SK-N-MC (cell line): ENCODE results near the gene CLTA.

ENCODE experiments used
- DNase-seq: peaks from one replicate; pipeline ENCODE4 v3.0.0-alpha.2; 2011; ENCODE audit warnings: low read depth, low spot score
- H3K27ac ChIP-seq: fragments of 200-600 bp; sonication (generic); 2 replicates; pipeline ENCODE4 v1.5.1; 2016; ENCODE audit warnings: mixed run types
- H3K36me3 ChIP-seq: fragments of 200-600 bp; sonication (generic); 2 replicates; pipeline ENCODE4 v1.6.1; 2017; ENCODE audit warnings: antibody characterized with exemption, low read length, mixed read lengths; ENCODE audit not compliant: insufficient read depth
- H3K4me3 ChIP-seq: fragments of 200-600 bp; sonication (generic); 2 replicates; pipeline ENCODE4 v1.5.1; 2016
- H3K9ac ChIP-seq: fragments of 200-600 bp; sonication (generic); 2 replicates; pipeline ENCODE4 v1.8.0; 2017; ENCODE audit warnings: mixed run types, mixed read lengths; ENCODE audit not compliant: insufficient read length
- H3K9me3 ChIP-seq: fragments of 200-600 bp; sonication (generic); 2 replicates; pipeline ENCODE4 v1.6.1; 2017; ENCODE audit warnings: low read depth, mild to moderate bottlenecking, antibody characterized with exemption, low read length, moderate library complexity, mixed read lengths
- EZH2 ChIP-seq: fragments of 200-600 bp; sonication (generic); IDR thresholded peaks from one replicate; pipeline ENCODE4 v1.6.1; 2017; ENCODE audit warnings: antibody characterized with exemption
- FOXP2 ChIP-seq: optimal IDR thresholded peaks from 2 replicates; pipeline ENCODE3; 2011; ENCODE audit warnings: mild to moderate bottlenecking, moderate library complexity; ENCODE audit not compliant: insufficient read depth; ENCODE audit errors: extremely low read length, control extremely low read depth
- POLR2AphosphoS5 ChIP-seq: IDR thresholded peaks from 2 replicates; pipeline ENCODE4 v1.6.1; 2012; ENCODE audit warnings: mild to moderate bottlenecking, low read depth, low read length, borderline replicate concordance

The CLTA gene

GRCh38 chr9:36208521-36209253, 18.0 kb downstream of the CLTA start:
- DNase-seq = no peak
- Histone ChIP-seq H3K9me3 (no peaks in the 10 kb centered on the region), H3K27ac (no peak overlapping the region), H3K9ac (no peak overlapping the region), H3K36me3 (peaks cover 95% of the 10 kb centered on the region), H3K4me3 (no peak overlapping the region)
- TF ChIP-seq POLR2AphosphoS5 (no peak), FOXP2 (no peak), EZH2 (no peak)

GRCh38 chr9:36210722-36211121, 20.0 kb downstream of the CLTA start:
- Histone ChIP-seq H3K36me3 (peaks cover 87% of the 10 kb centered on the region), H3K4me3 (no peak overlapping the region), H3K9me3 (no peaks in the 10 kb centered on the region), H3K9ac (no peak overlapping the region), H3K27ac (0 out of 2 replicates have a peak overlapping the region, but pooled peaks have one; percentile 17)
- DNase-seq = no peak
- no peak for TF ChIP-seq EZH2
- no peak for TF ChIP-seq FOXP2
- no peak for TF ChIP-seq POLR2AphosphoS5

- H3K9ac ChIP-seq = no peak overlapping the region
- no peak overlapping the region for H3K27ac ChIP-seq
- no peak for TF ChIP-seq POLR2AphosphoS5
- no peak for TF ChIP-seq EZH2
- no peak for TF ChIP-seq FOXP2
- H3K4me3 ChIP-seq = no peak overlapping the region
- H3K9me3 ChIP-seq = no peaks in the 10 kb centered on the region
- no peak for DNase-seq
- peaks cover 82% of the 10 kb centered on the region for H3K36me3 ChIP-seq
Measured at GRCh38 chr9:36211510-36211909, 20.8 kb downstream of the CLTA start.

- no peak for DNase-seq
- Histone ChIP-seq H3K4me3 (no peak overlapping the region), H3K9ac (no peak overlapping the region), H3K9me3 (no peaks in the 10 kb centered on the region), H3K27ac (no peak overlapping the region), H3K36me3 (peaks cover 78% of the 10 kb centered on the region)
- no peak for TF ChIP-seq FOXP2
- TF ChIP-seq POLR2AphosphoS5 = no peak
- TF ChIP-seq EZH2 = no peak
Measured at GRCh38 chr9:36213387-36213786, 22.7 kb downstream of the CLTA start.

- TF ChIP-seq POLR2AphosphoS5 (no peak), EZH2 (no peak), FOXP2 (no peak)
- Histone ChIP-seq H3K9me3 (no peaks in the 10 kb centered on the region), H3K36me3 (peaks cover 75% of the 10 kb centered on the region), H3K27ac (no peak overlapping the region), H3K9ac (no peak overlapping the region), H3K4me3 (no peak overlapping the region)
- no peak for DNase-seq
Measured at GRCh38 chr9:36213989-36214388, 23.3 kb downstream of the CLTA start.

GRCh38 chr9:36214571-36214970, 23.9 kb downstream of the CLTA start:
- Histone ChIP-seq H3K4me3 (no peak overlapping the region), H3K36me3 (peaks cover 75% of the 10 kb centered on the region), H3K9me3 (no peaks in the 10 kb centered on the region), H3K27ac (0 out of 2 replicates have a peak overlapping the region, but pooled peaks have one; percentile 19), H3K9ac (no peak overlapping the region)
- TF ChIP-seq FOXP2 (no peak), POLR2AphosphoS5 (no peak), EZH2 (no peak)
- DNase-seq = no peak

GRCh38 chr9:36217256-36217968, 26.7 kb downstream of the CLTA start:
- no peak overlapping the region for H3K9ac ChIP-seq
- peaks cover 76% of the 10 kb centered on the region for H3K36me3 ChIP-seq
- TF ChIP-seq POLR2AphosphoS5 = no peak
- TF ChIP-seq EZH2 = no peak
- no peak for TF ChIP-seq FOXP2
- H3K9me3 ChIP-seq = no peaks in the 10 kb centered on the region
- no peak for DNase-seq
- H3K27ac ChIP-seq = no peak overlapping the region
- no peak overlapping the region for H3K4me3 ChIP-seq

GRCh38 chr9:36218011-36218410, 27.3 kb downstream of the CLTA start:
- no peak overlapping the region for H3K4me3 ChIP-seq
- TF ChIP-seq FOXP2 (no peak), EZH2 (no peak), POLR2AphosphoS5 (no peak)
- no peak for DNase-seq
- no peaks in the 10 kb centered on the region for H3K9me3 ChIP-seq
- H3K9ac ChIP-seq = no peak overlapping the region
- H3K27ac ChIP-seq = no peak overlapping the region
- peaks cover 76% of the 10 kb centered on the region for H3K36me3 ChIP-seq
